GM12878 (cell line): ENCODE results near the gene PHACTR1. TPM values are rescaled to one million over a fixed set of nuclear protein-coding genes. Genes with fewer than 3 reads are reported as not detected.

Experiments used
- ATAC-seq: fragments of 200-7000 bp; cut with Tn5 transposase; 3 replicates; pipeline ENCODE4 v1.9.1; 2020; ENCODE audit warnings: mild to moderate bottlenecking, moderate library complexity
- BruUV-seq: library from RNA; stranded (reverse); fragments of 400-500 nt; replicated peaks from 2 replicates; lab custom pipeline; 2021; lab: Mats Ljungman, UMichigan
- CTCF ChIA-PET: fragments of 300-600 bp; sonication (Branson Sonifier 250); formaldehyde crosslinking; extraction: SDS; loops from one replicate; lab custom pipeline; 2021; ENCODE audit warnings: inconsistent platforms; lab: Yijun Ruan, JAX
- POLR2A ChIA-PET: fragments of 350-600 bp; formaldehyde crosslinking; extraction: SDS; loops from one replicate; lab custom pipeline; 2021; ENCODE audit warnings: inconsistent platforms; lab: Charles Lee
- RAD21 ChIA-PET: fragments of 300-600 bp; sonication (Branson Sonifier 250); formaldehyde crosslinking; loops from one replicate; lab custom pipeline; 2023; ENCODE audit warnings: antibody characterized with exemption; ENCODE audit not compliant: unreplicated experiment; lab: Charles Lee
- SMC1A ChIA-PET: fragments of 300-600 bp; sonication (Branson Sonifier 250); formaldehyde crosslinking; loops from one replicate; lab custom pipeline; 2023; ENCODE audit not compliant: unreplicated experiment, uncharacterized antibody; lab: Charles Lee
- DNase-seq: peaks from one replicate; pipeline ENCODE4 v3.0.0-alpha.2; 2011; ENCODE audit warnings: low read depth, low spot score
- FAIRE-seq: peaks from 3 replicates; lab custom pipeline; 2011; peaks lifted over from hg19 to GRCh38; lab: Jason Lieb, UNC
- H2AFZ ChIP-seq: 2 replicates; pipeline ENCODE4 v1.6.0; 2011; ENCODE audit warnings: low read depth, low read length, control low read depth; ENCODE audit not compliant: control insufficient read depth
- H3K27ac ChIP-seq: 2 replicates; pipeline ENCODE4 v1.5.1; 2011; ENCODE audit warnings: control low read depth; ENCODE audit not compliant: control insufficient read depth, insufficient read depth
- H3K27me3 ChIP-seq, 2 experiments: replicated peaks in 1 of 2; 2 replicates each; pipeline versions ENCODE4 v1.6.0 to v1.6.1; 2011; ENCODE audit warnings: low read length in 1 of 2; ENCODE audit not compliant: control insufficient read depth in 2 of 2, insufficient read depth in 2 of 2
- H3K36me3 ChIP-seq, 2 experiments: 2 replicates each; pipeline ENCODE4 v1.5.1; 2011; ENCODE audit warnings: low read length in 1 of 2; ENCODE audit not compliant: control insufficient read depth in 2 of 2, insufficient read depth in 2 of 2
- H3K4me1 ChIP-seq: 2 replicates; pipeline ENCODE4 v1.6.1; 2011; ENCODE audit warnings: mild to moderate bottlenecking, low read length, moderate library complexity, mixed read lengths; ENCODE audit not compliant: control insufficient read depth, insufficient read depth
- H3K4me2 ChIP-seq: 2 replicates; pipeline ENCODE4 v1.6.0; 2011; ENCODE audit warnings: control low read depth; ENCODE audit not compliant: control insufficient read depth, insufficient read depth
- H3K4me3 ChIP-seq: fragments of 200-600 bp; sonication (generic); 2 replicates; pipeline ENCODE4 v1.5.1; 2016
- H3K79me2 ChIP-seq: 2 replicates; pipeline ENCODE4 v1.6.0; 2011; ENCODE audit warnings: low read length; ENCODE audit not compliant: control insufficient read depth, insufficient read depth
- H3K9ac ChIP-seq: 2 replicates; pipeline ENCODE4 v1.8.0; 2011; ENCODE audit warnings: low read length, control low read depth, mixed read lengths; ENCODE audit not compliant: control insufficient read depth, insufficient read depth
- H3K9me3 ChIP-seq: replicated peaks from 3 replicates; pipeline ENCODE4 v1.5.1; 2011; ENCODE audit warnings: mild to moderate bottlenecking, low read length; ENCODE audit not compliant: control insufficient read depth, insufficient read depth
- H4K20me1 ChIP-seq: 2 replicates; pipeline ENCODE4 v1.6.0; 2011; ENCODE audit not compliant: control insufficient read depth, insufficient read depth
- CHD4 ChIP-seq: fragments of 200-600 bp; sonication (generic); IDR thresholded peaks from 2 replicates; pipeline ENCODE4 v1.6.1; 2016; ENCODE audit warnings: mild to moderate bottlenecking
- EZH2 ChIP-seq: IDR thresholded peaks from 2 replicates; pipeline ENCODE4 v1.6.1; 2012; ENCODE audit warnings: low read depth, mild to moderate bottlenecking, control low read depth, inconsistent platforms, low read length, borderline replicate concordance; ENCODE audit not compliant: control insufficient read depth
- GABPA ChIP-seq: IDR thresholded peaks from 2 replicates; pipeline ENCODE4 v1.6.1; 2014; ENCODE audit warnings: antibody characterized with exemption, low read depth, mild to moderate bottlenecking, inconsistent platforms
- HDAC6 ChIP-seq: fragments of 200-600 bp; sonication (generic); IDR thresholded peaks from one replicate; pipeline ENCODE4 v1.8.0; 2017; ENCODE audit warnings: antibody characterized with exemption; ENCODE audit not compliant: unreplicated experiment
- JUNB ChIP-seq: IDR thresholded peaks from 2 replicates; pipeline ENCODE4 v1.6.1; 2016; ENCODE audit warnings: antibody characterized with exemption, mild to moderate bottlenecking
- MTA2 ChIP-seq: fragments of 450-650 bp; IDR thresholded peaks from 2 replicates; pipeline ENCODE4 v1.6.1; 2016; ENCODE audit warnings: low read depth, mild to moderate bottlenecking, moderate library complexity
- NRF1 ChIP-seq: conservative IDR thresholded peaks from 2 replicates; pipeline ENCODE4 v1.6.1; 2011; ENCODE audit warnings: mild to moderate bottlenecking, low read depth, low read length, improper control_type of control experiment
- RBBP5 ChIP-seq: fragments of 200-600 bp; sonication (generic); conservative IDR thresholded peaks from 2 replicates; pipeline ENCODE4 v1.6.1; 2016
- SMARCA5 ChIP-seq: fragments of 450-650 bp; IDR thresholded peaks from 2 replicates; pipeline ENCODE4 v1.6.1; 2017; ENCODE audit warnings: mild to moderate bottlenecking
- SUZ12 ChIP-seq: fragments of 200-600 bp; sonication (generic); IDR thresholded peaks from one replicate; pipeline ENCODE4 v1.6.1; 2018; ENCODE audit warnings: antibody characterized with exemption, mild to moderate bottlenecking; ENCODE audit not compliant: unreplicated experiment
- ZBED1 ChIP-seq: IDR thresholded peaks from 2 replicates; pipeline ENCODE4 v1.6.1; 2016; ENCODE audit warnings: borderline replicate concordance
- ZBTB4 ChIP-seq: fragments of 450-650 bp; formaldehyde crosslinking; IDR thresholded peaks from 2 replicates; pipeline ENCODE4 v1.4.0; 2022; ENCODE audit warnings: mild to moderate bottlenecking, moderate library complexity
- ZNF622 ChIP-seq: fragments of 450-650 bp; IDR thresholded peaks from 2 replicates; pipeline ENCODE4 v1.6.1; 2017; ENCODE audit warnings: mild to moderate bottlenecking, inconsistent platforms
- ZNF687 ChIP-seq: fragments of 450-650 bp; IDR thresholded peaks from 2 replicates; pipeline ENCODE4 v1.6.1; 2017; ENCODE audit warnings: mild to moderate bottlenecking, moderate library complexity
- WGBS: methylation state at CpG from one replicate; pipeline ENCODE4 v1.1.6; 2016; ENCODE audit warnings: low lambda C conversion rate; ENCODE audit not compliant: insufficient replicate concordance, insufficient coverage; ENCODE audit errors: missing lambda C conversion rate; 5-methylcytosine and 5-hydroxymethylcytosine counted together
- in situ Hi-C: fragments of 300-500 bp; cut with MboI; formaldehyde crosslinking; loops from 9 replicates; pipeline ENCODE4 v1.14.3; 2018; ENCODE audit warnings: mixed read lengths
- intact Hi-C: fragments of 100-400 bp; cut with micrococcal nuclease; formaldehyde crosslinking; loops from one replicate; pipeline ENCODE4 v1.14.2; 2022; ENCODE audit not compliant: unreplicated experiment
- polyA plus RNA-seq, 11 experiments: library from polyadenylated mRNA; depleted of rRNA in 4 of 11; unstranded in 6 of 11; stranded (reverse) in 5 of 11; fragments of >200 nt; fragmentation: Nextera tagmentation in 4 of 11; fragmentation: Illumina TruSeq in 1 of 11; extraction: Ambion mirVana in 4 of 11; extraction: Trizol in 1 of 11; gene quantifications; 1 replicate in 1 of 11; 2 replicates in 10 of 11; pipeline versions ENCODE4 v1.2.1 to v1.2.3, GENCODE V29; 2011 to 2016; ENCODE audit warnings: inconsistent platforms in 2 of 11, missing spikeins in 2 of 11, low read depth in 1 of 11
- total RNA-seq, 4 experiments: library from RNA; depleted of rRNA in 3 of 4; stranded (reverse); fragments of >200 nt in 3 of 4; fragmentation: Illumina TruSeq in 1 of 4; extraction: Trizol in 1 of 4; gene quantifications; 2 replicates each; pipeline versions ENCODE4 v1.2.1 to v1.2.3, GENCODE V29; 2013 to 2021

The PHACTR1 gene
- total and polyA plus RNA-seq, 10 of the 15 experiments (the other 5 are each of a cell fraction or from before 2014, with no cell fraction given): 34.2 to 94.6 (median 62.3) TPM

- no peaks in the 10 kb centered on the region for H3K36me3 ChIP-seq
- DNase-seq (no peak), ATAC-seq (no peak), FAIRE-seq (no peak)
- no peaks in the 10 kb centered on the region for H3K4me1 ChIP-seq
- H3K4me3 ChIP-seq: no peak overlapping the region
- WGBS: 0% methylated on average over 4 of the region's 4 CpGs
- no peaks in the 10 kb centered on the region for H4K20me1 ChIP-seq
- no peak overlapping the region for H2AFZ ChIP-seq
- no peak overlapping the region for H3K27ac ChIP-seq
- TF ChIP-seq SUZ12 (no peak), JUNB (no peak), NRF1 (no peak), CHD4 (no peak), GABPA (no peak), ZNF687 (no peak), ZNF622 (no peak), RBBP5 (no peak), MTA2 (no peak), ZBTB4 (no peak), EZH2 (no peak), SMARCA5 (no peak), HDAC6 (no peak), ZBED1 (no peak)
- intact Hi-C loops: no loop called here
- no peaks in the 10 kb centered on the region for H3K9me3 ChIP-seq
- H3K27me3 ChIP-seq: peaks cover 2 to 9% of the 10 kb centered on the region in 2 experiments; a peak in 2 of 4 replicates
- in situ Hi-C loops: no loop called here
- BruUV-seq: no TSS peak
- ChIA-PET POLR2A (no interaction called here), RAD21 (no interaction called here), SMC1A (no interaction called here), CTCF (no interaction called here)
- no peak overlapping the region for H3K9ac ChIP-seq
- no peaks in the 10 kb centered on the region for H3K79me2 ChIP-seq
- no peak overlapping the region for H3K4me2 ChIP-seq
These were observed 247.0 kb downstream of the PHACTR1 start for GRCh38 chr6:12963567-12963966.
